Measurements from ENCODE around the gene LMO7.

- TF ChIP-seq CTCF (IDR thresholded peaks at IDR 0.05) (no peak), EZH2 (IDR thresholded peaks at IDR 0.05) (no peak), EZH2phosphoT487 (IDR thresholded peaks at IDR 0.05) (no peak)
These were observed 14.9 kb downstream of the LMO7 start for GRCh38 chr13:75651013-75651412.
